Body of pancreas (tissue), 4 donors: ENCODE measurements around the gene DNAI2. TPM values are rescaled to one million over a fixed set of nuclear protein-coding genes. Genes with fewer than 3 reads are reported as not detected.
A peak's percentile ranks its signal among the peaks of the same experiment; 100 is the strongest.

ENCODE experiments used
- ATAC-seq: fragments of 150-250 bp; one replicate; pipeline ENCODE4 v1.9.1; 2016
- DNase-seq, 4 donors: peaks; one replicate each; pipeline ENCODE4 v3.0.0-alpha.2; 2019
- H3K27ac ChIP-seq, 4 donors: fragments of 200-600 bp; sonication (generic); 1 replicate in 3 of 4; 2 replicates in 1 of 4; pipeline versions ENCODE4 v1.5.1 to v1.6.1; 2016 to 2019; ENCODE audit warnings: mild to moderate bottlenecking in 1 of 4, mixed read lengths in 1 of 4, moderate library complexity in 1 of 4
- H3K27me3 ChIP-seq, 2 donors: fragments of 200-600 bp; sonication (generic); one replicate each; pipeline ENCODE4 v1.6.0; 2016; ENCODE audit warnings: mild to moderate bottlenecking in 1 of 2
- H3K36me3 ChIP-seq, 2 donors: fragments of 200-600 bp; sonication (generic); replicated peaks in 1 of 2; 2 replicates each; pipeline ENCODE4 v1.5.1; 2016; ENCODE audit warnings: low read depth in 2 of 2; ENCODE audit not compliant: insufficient read depth in 1 of 2
- H3K4me1 ChIP-seq: fragments of 200-600 bp; sonication (generic); one replicate; pipeline ENCODE4 v1.6.0; 2016
- H3K4me3 ChIP-seq, 2 donors: fragments of 200-600 bp; sonication (generic); 1 replicate in 1 of 2; 2 replicates in 1 of 2; pipeline ENCODE4 v1.5.1; 2016 to 2019
- H3K9me3 ChIP-seq, 3 donors: fragments of 200-600 bp; sonication (generic); 1 replicate in 2 of 3; 2 replicates in 1 of 3; pipeline ENCODE4 v1.5.1; 2016
- POLR2A ChIP-seq, 3 donors: fragments of 450-650 bp; IDR thresholded peaks; one replicate each; pipeline ENCODE4 v1.6.1; 2016; ENCODE audit warnings: antibody characterized with exemption in 3 of 3, mild to moderate bottlenecking in 2 of 3
- WGBS, 2 donors: methylation state at CpG; one replicate each; pipeline ENCODE4 v1.1.5; 2017; 5-methylcytosine and 5-hydroxymethylcytosine counted together
- intact Hi-C: fragments of 100-400 bp; cut with DNase I; formaldehyde crosslinking; loops from one replicate; pipeline ENCODE4 v1.15.1; 2023
- total RNA-seq, 2 donors: library from RNA; depleted of rRNA; stranded (reverse); fragments of >200 nt; gene quantifications; one replicate each; pipeline ENCODE4 v1.1.0, GENCODE V29; 2016
- TF ChIP-seq, protein P1 (sequence below), 7 experiments: fragments of 450-650 bp in 4 of 7; fragments of 200-600 bp in 3 of 7; sonication (generic) in 3 of 7; IDR thresholded peaks; one replicate each; pipeline ENCODE4 v1.5.1; 2016 to 2019; ENCODE audit warnings: antibody characterized with exemption in 7 of 7

The DNAI2 gene
- total RNA-seq, 2 donors from 2014 or later = not detected

DNA sequence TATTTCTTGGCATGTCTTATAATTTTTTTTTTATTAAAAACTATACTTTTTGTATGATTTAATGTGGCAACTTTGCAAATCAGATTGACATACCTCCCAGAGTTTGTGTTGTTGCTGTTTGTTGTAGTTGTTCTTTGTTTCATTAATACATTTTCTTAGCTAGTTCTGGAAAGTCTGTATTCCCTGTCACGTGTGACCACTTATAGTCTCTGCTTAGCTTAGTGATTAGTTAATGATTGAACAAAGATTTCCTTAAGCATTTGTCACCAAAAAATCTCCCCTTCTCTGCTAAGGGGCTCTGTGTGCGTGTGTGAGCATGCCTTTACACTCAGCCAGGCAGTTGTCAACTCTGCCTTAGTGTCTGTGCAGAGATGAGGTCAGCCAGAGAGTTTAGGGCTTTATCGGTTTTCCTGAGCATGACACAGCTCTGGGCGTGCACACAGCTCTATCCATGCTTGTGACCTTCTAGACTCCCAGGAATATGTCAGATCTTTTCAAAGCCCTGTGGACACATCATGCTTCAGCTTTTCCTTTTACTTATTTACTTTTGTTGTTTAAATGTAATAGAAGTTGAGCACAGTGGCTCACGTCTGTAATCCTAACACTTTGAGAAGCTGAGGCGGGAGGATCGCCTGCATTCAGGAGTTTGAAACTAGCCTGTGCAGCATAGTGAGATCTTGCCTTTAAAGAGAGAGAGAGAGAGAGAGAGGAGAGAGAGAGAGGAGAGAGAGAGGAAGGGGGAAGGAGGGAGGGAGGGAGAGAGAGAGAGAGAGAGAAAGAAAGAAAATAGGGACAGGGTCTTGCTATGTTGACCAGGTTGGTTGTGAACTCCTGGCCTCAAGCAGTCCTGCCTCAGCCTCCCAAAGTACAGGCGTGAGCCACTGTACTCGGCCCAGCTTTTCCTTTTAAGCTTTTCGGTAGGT, 21.9 kb downstream of the DNAI2 start:
- Histone ChIP-seq H3K4me3 (no peak overlapping the region), H3K27ac (no peak overlapping the region), H3K27me3 (no peaks in the 10 kb centered on the region), H3K4me1 (peaks cover 8% of the 10 kb centered on the region), H3K36me3 (no peaks in the 10 kb centered on the region), H3K9me3 (no peaks in the 10 kb centered on the region)
- no peak for TF ChIP-seq POLR2A (IDR thresholded peaks at IDR 0.05)
- TF ChIP-seq, protein P1, sequence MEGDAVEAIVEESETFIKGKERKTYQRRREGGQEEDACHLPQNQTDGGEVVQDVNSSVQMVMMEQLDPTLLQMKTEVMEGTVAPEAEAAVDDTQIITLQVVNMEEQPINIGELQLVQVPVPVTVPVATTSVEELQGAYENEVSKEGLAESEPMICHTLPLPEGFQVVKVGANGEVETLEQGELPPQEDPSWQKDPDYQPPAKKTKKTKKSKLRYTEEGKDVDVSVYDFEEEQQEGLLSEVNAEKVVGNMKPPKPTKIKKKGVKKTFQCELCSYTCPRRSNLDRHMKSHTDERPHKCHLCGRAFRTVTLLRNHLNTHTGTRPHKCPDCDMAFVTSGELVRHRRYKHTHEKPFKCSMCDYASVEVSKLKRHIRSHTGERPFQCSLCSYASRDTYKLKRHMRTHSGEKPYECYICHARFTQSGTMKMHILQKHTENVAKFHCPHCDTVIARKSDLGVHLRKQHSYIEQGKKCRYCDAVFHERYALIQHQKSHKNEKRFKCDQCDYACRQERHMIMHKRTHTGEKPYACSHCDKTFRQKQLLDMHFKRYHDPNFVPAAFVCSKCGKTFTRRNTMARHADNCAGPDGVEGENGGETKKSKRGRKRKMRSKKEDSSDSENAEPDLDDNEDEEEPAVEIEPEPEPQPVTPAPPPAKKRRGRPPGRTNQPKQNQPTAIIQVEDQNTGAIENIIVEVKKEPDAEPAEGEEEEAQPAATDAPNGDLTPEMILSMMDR (IDR thresholded peaks at IDR 0.05) = no peak
- 41 to 44% methylated on average over 10 of the region's 10 CpGs for WGBS, 2 donors
- ATAC-seq (no peak), DNase-seq (no peak)
- intact Hi-C loops = no loop called here

DNA sequence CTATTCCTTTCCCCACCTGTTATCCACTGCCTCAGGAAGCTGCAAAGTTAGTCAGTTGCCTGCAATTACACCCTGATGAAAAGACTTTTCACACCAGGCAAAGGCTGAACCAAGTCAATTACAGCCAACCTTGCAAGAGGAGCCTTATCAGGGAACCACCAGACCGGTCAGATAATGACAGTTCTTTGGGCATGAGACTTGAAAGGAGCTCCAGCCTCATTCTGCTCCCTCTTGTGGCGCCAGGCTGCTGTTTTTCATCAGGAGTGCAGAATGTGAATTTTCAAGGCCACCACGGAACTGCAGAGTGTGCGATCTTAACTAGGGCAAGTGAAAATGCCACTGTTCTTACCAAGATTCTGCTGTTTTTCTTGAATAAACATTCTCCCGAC, 22.5 kb downstream of the DNAI2 start:
- peak; percentile 75 for ATAC-seq
- 0 to 2% methylated on average over 5 of the region's 5 CpGs for WGBS, 2 donors
- H3K9me3 ChIP-seq = no peaks in the 10 kb centered on the region
- peaks cover 8% of the 10 kb centered on the region for H3K4me1 ChIP-seq
- no peaks in the 10 kb centered on the region for H3K36me3 ChIP-seq
- DNase-seq = peak; percentile 61 to 76 (median 70)
- TF ChIP-seq POLR2A (IDR thresholded peaks at IDR 0.05) = no peak
- TF ChIP-seq, protein P1 (IDR thresholded peaks at IDR 0.05) = peak; percentile 22 to 65 (median 61)
- intact Hi-C loops = no loop called here
- no peak overlapping the region for H3K4me3 ChIP-seq
- no peak overlapping the region for H3K27ac ChIP-seq
- no peaks in the 10 kb centered on the region for H3K27me3 ChIP-seq

DNA sequence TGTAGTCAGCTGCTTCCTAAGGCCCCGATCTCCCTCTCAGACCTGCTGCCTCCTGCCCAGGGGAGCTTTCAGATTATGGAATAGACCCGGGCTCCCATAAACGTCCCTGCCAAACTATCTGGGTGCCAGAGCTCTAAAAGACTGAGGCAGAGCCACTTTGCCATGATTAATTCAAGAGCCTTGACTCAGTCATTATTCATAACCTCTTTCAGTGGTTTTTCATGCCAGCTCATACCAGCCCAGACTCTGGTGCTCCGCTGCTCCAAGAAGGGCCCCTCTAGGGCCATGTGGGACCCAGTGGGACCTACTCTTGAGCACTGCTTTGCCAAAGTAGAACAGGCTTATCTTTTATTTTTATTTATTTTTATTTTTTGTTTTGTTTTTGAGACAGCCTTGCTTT, 23.9 kb downstream of the DNAI2 start:
- Histone ChIP-seq H3K27ac (no peak overlapping the region), H3K4me3 (no peak overlapping the region), H3K9me3 (no peaks in the 10 kb centered on the region), H3K27me3 (no peaks in the 10 kb centered on the region), H3K36me3 (no peaks in the 10 kb centered on the region), H3K4me1 (peaks cover 8% of the 10 kb centered on the region)
- ATAC-seq = no peak
- no peak for DNase-seq
- TF ChIP-seq POLR2A (IDR thresholded peaks at IDR 0.05) = no peak
- TF ChIP-seq, protein P1 (IDR thresholded peaks at IDR 0.05) = no peak
- WGBS, 2 donors = 63 to 88% methylated on average over 2 to 4 of the region's 4 CpGs
- intact Hi-C loops = no loop called here

DNA sequence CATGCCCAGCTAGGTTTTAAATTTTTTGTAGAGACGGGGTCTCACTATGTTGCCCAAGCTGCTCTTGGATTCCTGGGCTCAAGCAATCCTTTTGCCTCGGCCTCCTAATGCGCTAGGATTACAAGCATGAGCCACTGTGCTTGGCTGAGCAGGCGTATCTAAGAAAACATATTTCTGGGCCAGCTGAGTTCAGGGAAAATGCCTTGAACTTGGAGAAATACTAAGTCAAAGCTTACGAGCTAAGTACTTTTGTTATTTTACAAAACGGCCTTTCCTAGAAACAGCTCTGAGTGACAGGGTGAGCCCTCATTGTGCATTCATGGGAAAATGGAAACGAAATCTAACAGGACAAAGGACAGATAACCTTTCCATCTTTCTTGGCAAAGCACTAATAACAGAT, 24.7 kb downstream of the DNAI2 start:
- intact Hi-C loops = no loop called here
- ATAC-seq = no peak
- Histone ChIP-seq H3K27me3 (no peaks in the 10 kb centered on the region), H3K27ac (no peak overlapping the region), H3K9me3 (no peaks in the 10 kb centered on the region), H3K4me3 (no peak overlapping the region), H3K36me3 (no peaks in the 10 kb centered on the region), H3K4me1 (peaks cover 8% of the 10 kb centered on the region)
- TF ChIP-seq, protein P1 (IDR thresholded peaks at IDR 0.05) = no peak
- TF ChIP-seq POLR2A (IDR thresholded peaks at IDR 0.05) = no peak
- DNase-seq = no peak
- 56 to 71% methylated on average over 3 to 7 of the region's 7 CpGs for WGBS, 2 donors
